Measurements from ENCODE around the gene RBM45.

Gene RBM45

GRCh38 chr2:178142274-178143065 is 30.2 kb downstream of the RBM45 start:
- no peak overlapping the region for H3K27ac ChIP-seq (ENCODE audit: low read depth, low read length)
- TF ChIP-seq EZH2phosphoT487 (conservative IDR thresholded peaks at IDR 0.05; ENCODE audit: low read length): no peak
- TF ChIP-seq, protein P1, sequence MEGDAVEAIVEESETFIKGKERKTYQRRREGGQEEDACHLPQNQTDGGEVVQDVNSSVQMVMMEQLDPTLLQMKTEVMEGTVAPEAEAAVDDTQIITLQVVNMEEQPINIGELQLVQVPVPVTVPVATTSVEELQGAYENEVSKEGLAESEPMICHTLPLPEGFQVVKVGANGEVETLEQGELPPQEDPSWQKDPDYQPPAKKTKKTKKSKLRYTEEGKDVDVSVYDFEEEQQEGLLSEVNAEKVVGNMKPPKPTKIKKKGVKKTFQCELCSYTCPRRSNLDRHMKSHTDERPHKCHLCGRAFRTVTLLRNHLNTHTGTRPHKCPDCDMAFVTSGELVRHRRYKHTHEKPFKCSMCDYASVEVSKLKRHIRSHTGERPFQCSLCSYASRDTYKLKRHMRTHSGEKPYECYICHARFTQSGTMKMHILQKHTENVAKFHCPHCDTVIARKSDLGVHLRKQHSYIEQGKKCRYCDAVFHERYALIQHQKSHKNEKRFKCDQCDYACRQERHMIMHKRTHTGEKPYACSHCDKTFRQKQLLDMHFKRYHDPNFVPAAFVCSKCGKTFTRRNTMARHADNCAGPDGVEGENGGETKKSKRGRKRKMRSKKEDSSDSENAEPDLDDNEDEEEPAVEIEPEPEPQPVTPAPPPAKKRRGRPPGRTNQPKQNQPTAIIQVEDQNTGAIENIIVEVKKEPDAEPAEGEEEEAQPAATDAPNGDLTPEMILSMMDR (IDR thresholded peaks at IDR 0.05; ENCODE audit: insufficient read depth, low read length, poor library complexity, severe bottlenecking): no peak
- no peaks in the 10 kb centered on the region for H3K9me2 ChIP-seq (replicated peaks; ENCODE audit: insufficient read depth, low read length)
- H3K4me2 ChIP-seq (ENCODE audit: low read depth, low read length, poor library complexity, severe bottlenecking): no peak overlapping the region
- no peak overlapping the region for H3K4me3 ChIP-seq (ENCODE audit: insufficient read depth, low read length, poor library complexity, severe bottlenecking)
- H3K9me3 ChIP-seq (ENCODE audit: insufficient read depth, low read length): no peaks in the 10 kb centered on the region
- H3K36me3 ChIP-seq (ENCODE audit: low read length): no peaks in the 10 kb centered on the region
- H3K79me2 ChIP-seq (ENCODE audit: insufficient read depth, low read length): no peaks in the 10 kb centered on the region
- no peaks in the 10 kb centered on the region for H3K27me3 ChIP-seq (ENCODE audit: low read length)
- H3F3A ChIP-seq (ENCODE audit: insufficient read depth): no peaks in the 10 kb centered on the region
- no peaks in the 10 kb centered on the region for H4K20me1 ChIP-seq (ENCODE audit: low read depth, low read length)
- H2AFZ ChIP-seq (ENCODE audit: low read depth, low read length, severe bottlenecking): no peak overlapping the region
- no peak overlapping the region for H3K9ac ChIP-seq (ENCODE audit: low read length)

DNA sequence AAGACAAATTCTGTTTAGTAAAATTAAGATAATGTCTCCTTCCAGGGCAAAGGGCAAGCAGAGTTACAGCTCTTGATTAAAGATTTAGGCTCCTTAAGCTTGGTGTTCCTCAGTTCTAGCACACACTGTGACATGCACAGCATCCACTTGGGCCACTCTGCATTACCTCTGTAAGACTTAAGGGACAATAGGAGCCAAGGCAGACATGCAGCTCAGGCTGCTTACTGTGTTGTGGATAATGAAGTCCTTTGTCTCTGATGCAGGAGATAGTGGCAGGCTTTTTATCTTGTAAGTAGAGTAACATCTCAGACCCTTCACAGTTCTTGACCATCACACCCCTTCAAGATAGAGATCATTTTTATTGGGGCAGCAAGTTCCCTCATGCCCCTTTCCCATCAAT is 31.2 kb downstream of the RBM45 start:
- Histone ChIP-seq H3K79me2 (ENCODE audit: insufficient read depth, low read length) (no peaks in the 10 kb centered on the region), H3K4me3 (ENCODE audit: insufficient read depth, low read length, poor library complexity, severe bottlenecking) (no peak overlapping the region), H3K4me2 (ENCODE audit: low read depth, low read length, poor library complexity, severe bottlenecking) (no peak overlapping the region), H2AFZ (ENCODE audit: low read depth, low read length, severe bottlenecking) (no peak overlapping the region), H3K27me3 (ENCODE audit: low read length) (no peaks in the 10 kb centered on the region), H3K9ac (ENCODE audit: low read length) (no peak overlapping the region), H3K9me2 (replicated peaks; ENCODE audit: insufficient read depth, low read length) (no peaks in the 10 kb centered on the region), H3K9me3 (ENCODE audit: insufficient read depth, low read length) (no peaks in the 10 kb centered on the region), H3K36me3 (ENCODE audit: low read length) (no peaks in the 10 kb centered on the region), H3K27ac (ENCODE audit: low read depth, low read length) (no peak overlapping the region), H3F3A (ENCODE audit: insufficient read depth) (no peaks in the 10 kb centered on the region), H4K20me1 (ENCODE audit: low read depth, low read length) (no peaks in the 10 kb centered on the region)
- no peak for TF ChIP-seq EZH2phosphoT487 (conservative IDR thresholded peaks at IDR 0.05; ENCODE audit: low read length)
- TF ChIP-seq, protein P1 (IDR thresholded peaks at IDR 0.05; ENCODE audit: insufficient read depth, low read length, poor library complexity, severe bottlenecking): no peak

DNA sequence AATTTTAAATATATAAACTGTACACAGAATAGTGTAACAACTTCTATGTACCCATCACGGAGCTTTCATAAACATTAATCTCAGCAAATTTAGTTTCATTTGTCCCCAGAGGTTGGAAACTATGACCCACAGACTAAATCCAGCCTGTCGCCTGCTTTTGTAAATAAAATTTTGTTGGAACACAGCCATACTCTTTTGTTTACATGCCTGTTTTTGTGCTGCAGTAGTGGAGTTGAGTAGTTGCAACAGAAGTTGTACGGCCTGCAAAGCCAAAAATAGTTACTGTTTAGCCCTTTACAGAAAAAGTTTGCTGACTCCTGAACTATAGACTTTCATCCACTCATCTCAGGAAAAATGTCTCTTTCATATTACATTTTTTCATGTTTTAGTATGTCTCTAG is 39.8 kb downstream of the RBM45 start:
- H3K4me2 ChIP-seq (ENCODE audit: low read depth, low read length, poor library complexity, severe bottlenecking): no peak overlapping the region
- no peaks in the 10 kb centered on the region for H4K20me1 ChIP-seq (ENCODE audit: low read depth, low read length)
- no peaks in the 10 kb centered on the region for H3K9me3 ChIP-seq (ENCODE audit: insufficient read depth, low read length)
- H3K79me2 ChIP-seq (ENCODE audit: insufficient read depth, low read length): no peaks in the 10 kb centered on the region
- H3K36me3 ChIP-seq (ENCODE audit: low read length): no peaks in the 10 kb centered on the region
- H3K9ac ChIP-seq (ENCODE audit: low read length): no peak overlapping the region
- H3K27me3 ChIP-seq (ENCODE audit: low read length): no peaks in the 10 kb centered on the region
- no peak overlapping the region for H3K27ac ChIP-seq (ENCODE audit: low read depth, low read length)
- H3K9me2 ChIP-seq (replicated peaks; ENCODE audit: insufficient read depth, low read length): no peaks in the 10 kb centered on the region
- H3F3A ChIP-seq (ENCODE audit: insufficient read depth): no peaks in the 10 kb centered on the region
- no peak overlapping the region for H2AFZ ChIP-seq (ENCODE audit: low read depth, low read length, severe bottlenecking)
- TF ChIP-seq, protein P1 (IDR thresholded peaks at IDR 0.05; ENCODE audit: insufficient read depth, low read length, poor library complexity, severe bottlenecking): no peak
- no peak overlapping the region for H3K4me3 ChIP-seq (ENCODE audit: insufficient read depth, low read length, poor library complexity, severe bottlenecking)

Measured in SU-DHL-6 (cell line).